Tibial artery (tissue), 4 donors: ENCODE results near the gene CDRT4.

ENCODE experiments used
- DNase-seq, 2 donors: peaks; one replicate each; pipeline ENCODE4 v3.0.0-alpha.2; 2019
- H3K27ac ChIP-seq, 2 donors: fragments of 200-600 bp; sonication (generic) in 1 of 2; 1 replicate in 1 of 2; 2 replicates in 1 of 2; pipeline ENCODE4 v1.5.1; 2018 to 2019; ENCODE audit warnings: mild to moderate bottlenecking in 1 of 2
- H3K27me3 ChIP-seq, 2 donors: fragments of 200-600 bp; sonication (generic) in 1 of 2; one replicate each; pipeline versions ENCODE4 v1.5.1 to v1.6.0; 2016 to 2019
- H3K36me3 ChIP-seq, 3 donors: fragments of 200-600 bp; sonication (generic) in 2 of 3; one replicate each; pipeline ENCODE4 v1.5.1; 2016 to 2019; ENCODE audit warnings: mild to moderate bottlenecking in 2 of 3
- H3K4me1 ChIP-seq, 4 donors: fragments of 200-600 bp; sonication (generic) in 2 of 4; 1 replicate in 3 of 4; 2 replicates in 1 of 4; pipeline ENCODE4 v1.5.1; 2016 to 2019
- H3K4me3 ChIP-seq, 2 donors: fragments of 200-600 bp; sonication (generic) in 1 of 2; 1 replicate in 1 of 2; 2 replicates in 1 of 2; pipeline ENCODE4 v1.5.1; 2018 to 2019; ENCODE audit warnings: mild to moderate bottlenecking in 2 of 2
- H3K9me3 ChIP-seq, 3 donors: fragments of 200-600 bp; sonication (generic) in 1 of 3; one replicate each; pipeline ENCODE4 v1.5.1; 2016 to 2019
- CTCF ChIP-seq, 2 experiments: fragments of 200-600 bp in 1 of 2; fragments of 450-650 bp in 1 of 2; IDR thresholded peaks; one replicate each; pipeline ENCODE4 v1.5.1; 2017 to 2019; ENCODE audit warnings: antibody characterized with exemption in 2 of 2, mild to moderate bottlenecking in 1 of 2, moderate library complexity in 1 of 2
- intact Hi-C: fragments of 100-400 bp; cut with DNase I; formaldehyde crosslinking; loops from one replicate; pipeline ENCODE4 v1.15.0; 2023; ENCODE audit warnings: low total_unique reads

CDRT4 gene

GRCh38 chr17:15483431-15483830, 16.0 kb upstream of the CDRT4 start:
- intact Hi-C loops, result no loop called here
- Histone ChIP-seq H3K4me1 (no peaks in the 10 kb centered on the region), H3K27ac (no peak overlapping the region), H3K27me3 (no peaks in the 10 kb centered on the region), H3K9me3 (no peaks in the 10 kb centered on the region), H3K36me3 (peaks cover 0 to 7% (median 0%) of the 10 kb centered on the region in 3 donors), H3K4me3 (no peak overlapping the region)
- DNase-seq, result no peak
- TF ChIP-seq CTCF (IDR thresholded peaks at IDR 0.05), result no peak

GRCh38 chr17:15482476-15482875, 15.1 kb upstream of the CDRT4 start:
- intact Hi-C loops, result no loop called here
- Histone ChIP-seq H3K4me1 (no peaks in the 10 kb centered on the region), H3K27me3 (no peaks in the 10 kb centered on the region), H3K36me3 (peaks cover 0 to 7% (median 0%) of the 10 kb centered on the region in 3 donors), H3K27ac (no peak overlapping the region), H3K4me3 (no peak overlapping the region), H3K9me3 (no peaks in the 10 kb centered on the region)
- TF ChIP-seq CTCF (IDR thresholded peaks at IDR 0.05), result no peak
- DNase-seq, result no peak

GRCh38 chr17:15481481-15481880, 14.1 kb upstream of the CDRT4 start:
- Histone ChIP-seq H3K27me3 (no peaks in the 10 kb centered on the region), H3K36me3 (peaks cover 0 to 7% (median 0%) of the 10 kb centered on the region in 3 donors), H3K4me3 (no peak overlapping the region), H3K9me3 (no peaks in the 10 kb centered on the region), H3K4me1 (no peaks in the 10 kb centered on the region), H3K27ac (no peak overlapping the region)
- DNase-seq, result no peak
- intact Hi-C loops, result no loop called here
- TF ChIP-seq CTCF (IDR thresholded peaks at IDR 0.05), result no peak

- no peaks in the 10 kb centered on the region for H3K4me1 ChIP-seq
- no peak for DNase-seq
- intact Hi-C loops, result no loop called here
- no peak for TF ChIP-seq CTCF (IDR thresholded peaks at IDR 0.05)
- H3K4me3 ChIP-seq, result no peak overlapping the region
- H3K27me3 ChIP-seq, result no peaks in the 10 kb centered on the region
- peaks cover 0 to 7% (median 0%) of the 10 kb centered on the region in 3 donors for H3K36me3 ChIP-seq
- H3K9me3 ChIP-seq, result no peaks in the 10 kb centered on the region
- H3K27ac ChIP-seq, result no peak overlapping the region
These were observed 12.8 kb upstream of the CDRT4 start for GRCh38 chr17:15480204-15480603.

- Histone ChIP-seq H3K27ac (no peak overlapping the region), H3K36me3 (peaks cover 0 to 7% (median 0%) of the 10 kb centered on the region in 3 donors)
- DNase-seq, result no peak
These were observed 12.3 kb upstream of the CDRT4 start for GRCh38 chr17:15479703-15480102.

More at GRCh38 chr17:15479703-15480102, 12.3 kb upstream of the CDRT4 start:
- no peaks in the 10 kb centered on the region for H3K4me1 ChIP-seq
- intact Hi-C loops, result no loop called here
- H3K9me3 ChIP-seq, result no peaks in the 10 kb centered on the region
- no peak overlapping the region for H3K4me3 ChIP-seq
- no peak for TF ChIP-seq CTCF (IDR thresholded peaks at IDR 0.05)
- no peaks in the 10 kb centered on the region for H3K27me3 ChIP-seq
